Limb (tissue), 2 donors: ENCODE data around the gene ACTR2.
"Not testable (repeated sequence)": the region's sequence is repeated elsewhere in the genome, so short reads cannot be mapped to it uniquely, and the experiment has no call there.

Experiments
- DNase-seq, 2 donors: peaks; one replicate each; pipeline ENCODE4 v3.0.0-alpha.2; 2016; ENCODE audit errors: extremely low spot score in 2 of 2

Gene ACTR2

DNA sequence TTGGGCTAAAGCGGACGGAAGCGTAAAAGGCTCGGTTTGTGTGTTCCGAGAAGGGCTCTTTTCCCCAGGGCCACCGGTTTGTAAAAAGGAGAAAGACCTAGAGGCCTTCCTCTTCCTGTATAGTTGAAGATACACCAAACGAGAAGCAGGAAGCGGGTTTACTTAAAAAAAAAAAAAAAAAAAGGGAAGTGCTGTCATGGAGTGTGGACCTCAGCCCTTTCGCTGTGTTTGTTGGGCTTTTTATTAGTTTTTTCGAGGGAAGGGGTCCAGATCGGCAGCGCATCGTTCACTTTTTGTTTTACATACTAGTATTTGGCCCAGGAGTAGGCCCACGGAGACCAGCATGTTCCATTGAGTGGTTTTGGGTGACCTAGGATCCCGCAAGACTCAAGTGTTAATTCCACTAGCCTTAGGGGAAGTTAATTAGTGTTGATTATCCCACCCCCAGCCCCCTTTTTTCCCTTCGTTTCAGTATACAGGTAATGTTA lies 676 bp downstream of the ACTR2 start:
- DNase-seq = peak in 1 of 2 donors; percentile 18

DNA sequence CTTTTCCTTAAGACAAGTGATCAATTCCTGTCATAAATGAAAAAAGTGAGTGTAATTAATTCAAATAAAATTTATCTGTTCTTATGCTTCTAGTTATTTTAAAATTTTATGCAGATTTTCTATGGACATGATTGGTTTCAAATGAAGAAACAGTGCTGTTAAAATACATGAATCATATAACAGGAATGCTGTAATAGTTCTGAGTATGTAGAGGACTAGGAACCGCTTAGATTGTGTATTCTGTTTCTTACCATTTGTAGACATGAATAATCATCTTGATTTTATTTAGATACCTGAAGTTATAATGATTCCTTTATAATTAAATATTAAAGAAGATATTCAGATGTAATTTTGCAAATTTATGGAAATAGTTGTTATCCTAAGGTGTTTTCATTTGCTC lies 3.5 kb downstream of the ACTR2 start:
- no peak for DNase-seq

GRCh38 chr2:65231892-65232477 lies 4.4 kb downstream of the ACTR2 start:
- no peak for DNase-seq

GRCh38 chr2:65232636-65233035 lies 5.0 kb downstream of the ACTR2 start:
- DNase-seq = no peak

GRCh38 chr2:65240657-65241056 lies 13.0 kb downstream of the ACTR2 start:
- no peak for DNase-seq

- not testable (repeated sequence) for DNase-seq
These were observed 16.8 kb downstream of the ACTR2 start for GRCh38 chr2:65244452-65244851.

DNA sequence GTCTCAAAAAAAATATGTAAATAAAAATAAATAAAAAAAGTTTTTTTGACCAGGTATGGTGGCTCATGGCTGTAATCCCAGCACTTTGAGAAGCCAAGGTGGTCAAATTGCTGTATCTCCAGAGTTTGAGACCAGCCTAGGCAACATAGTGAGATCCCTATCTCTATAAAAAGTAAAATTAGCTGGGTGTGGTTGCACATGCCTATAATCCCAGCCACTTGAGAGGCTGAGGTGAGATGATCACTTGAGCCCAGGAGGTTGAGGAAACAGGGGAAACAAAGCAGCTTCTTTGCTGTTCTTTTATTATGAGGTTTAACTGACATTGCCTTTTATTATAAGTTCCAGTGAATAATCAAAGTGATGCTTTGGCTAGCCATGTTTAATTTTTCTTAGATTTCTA lies 25.0 kb downstream of the ACTR2 start:
- no peak for DNase-seq

DNA sequence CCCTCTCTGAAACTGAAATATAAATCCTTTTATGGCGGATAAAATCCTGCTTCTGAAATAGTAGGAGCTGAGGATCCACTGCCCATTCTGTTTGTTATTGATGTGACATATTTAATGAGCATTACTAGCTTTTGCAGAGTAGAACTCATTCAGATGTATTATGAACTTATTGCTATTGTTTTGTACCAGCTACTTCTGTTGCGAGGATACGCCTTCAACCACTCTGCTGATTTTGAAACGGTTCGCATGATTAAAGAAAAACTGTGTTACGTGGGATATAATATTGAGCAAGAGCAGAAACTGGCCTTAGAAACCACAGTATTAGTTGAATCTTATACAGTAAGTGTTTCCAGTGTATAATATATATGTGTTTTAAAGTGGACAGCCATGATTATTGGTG lies 27.7 kb downstream of the ACTR2 start:
- DNase-seq = no peak

DNA sequence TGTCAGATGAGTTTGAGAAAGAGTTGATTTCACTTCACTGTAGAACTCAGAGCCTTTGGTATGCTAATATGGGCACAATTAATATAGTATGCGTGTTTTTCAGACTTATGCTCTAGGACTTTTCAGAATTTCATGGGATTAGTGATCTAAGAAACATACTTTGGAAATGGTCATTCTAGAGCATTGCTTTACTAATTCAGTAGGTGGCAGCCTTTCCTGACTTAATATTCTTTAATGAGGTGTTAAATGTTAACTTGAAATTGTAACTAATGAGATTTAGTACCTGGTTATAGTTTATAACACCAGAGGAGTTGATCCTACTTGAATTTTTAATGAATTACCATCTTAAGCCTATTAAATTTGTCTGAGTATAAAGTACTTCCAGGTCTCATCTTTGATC lies 28.4 kb downstream of the ACTR2 start:
- no peak for DNase-seq

DNA sequence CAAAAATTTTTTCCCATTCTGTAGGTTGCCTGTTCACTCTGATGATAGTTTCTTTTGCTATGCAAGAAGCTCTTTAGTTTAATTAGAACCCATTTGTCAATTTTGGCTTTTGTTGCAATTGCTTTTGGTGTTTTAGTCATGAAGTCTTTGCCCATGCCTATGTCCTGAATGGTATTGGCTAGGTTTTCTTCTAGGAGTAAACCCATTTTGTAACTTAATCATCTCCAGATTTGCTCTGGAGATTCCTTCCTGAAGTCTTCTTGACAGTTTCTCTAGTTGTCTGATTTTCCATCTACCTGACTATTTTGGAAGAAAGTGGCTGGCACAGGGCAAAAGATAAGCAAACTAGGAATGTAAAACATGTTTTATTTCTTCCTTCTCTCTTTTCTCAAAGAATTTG lies 30.2 kb downstream of the ACTR2 start:
- not testable (repeated sequence) for DNase-seq

GRCh38 chr2:65261676-65262075 lies 34.0 kb downstream of the ACTR2 start:
- no peak for DNase-seq

GRCh38 chr2:65263262-65263661 lies 35.6 kb downstream of the ACTR2 start:
- no peak for DNase-seq

GRCh38 chr2:65263986-65264385 lies 36.4 kb downstream of the ACTR2 start:
- no peak for DNase-seq

DNA sequence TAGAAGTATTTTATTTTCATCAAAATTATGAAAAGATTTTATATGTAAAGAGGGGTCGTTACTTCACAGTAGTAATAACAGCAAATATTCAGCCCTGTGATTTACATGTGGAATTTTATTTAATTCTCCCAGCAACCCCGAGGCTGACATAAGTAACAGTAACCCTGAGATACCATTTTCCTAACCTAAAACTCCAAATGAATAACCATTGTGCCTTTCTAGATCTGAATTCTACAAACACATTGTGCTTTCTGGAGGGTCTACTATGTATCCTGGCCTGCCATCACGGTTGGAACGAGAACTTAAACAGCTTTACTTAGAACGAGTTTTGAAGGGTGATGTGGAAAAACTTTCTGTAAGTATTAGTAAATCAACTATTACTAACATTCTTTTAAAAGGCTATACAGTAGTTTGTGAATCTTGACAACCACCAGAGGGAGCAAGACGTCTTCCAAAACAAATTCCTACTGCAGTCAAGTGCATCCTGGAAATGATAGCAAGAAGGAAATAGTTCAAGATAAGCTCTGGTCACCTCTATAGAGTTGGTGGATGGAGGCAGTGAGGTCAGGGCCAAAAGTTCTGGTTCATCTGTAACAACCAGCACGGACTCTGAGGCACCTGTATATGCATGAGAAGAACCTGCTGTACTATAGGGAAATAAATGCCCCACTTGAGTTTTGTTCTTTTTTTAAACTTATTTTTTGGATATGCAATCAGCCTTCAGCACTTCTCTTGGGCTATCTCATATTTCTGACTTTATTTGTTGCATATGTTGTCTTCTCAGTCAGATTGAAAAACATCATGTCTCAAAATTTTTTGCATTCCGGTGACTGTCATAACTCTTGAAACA lies 37.4 kb downstream of the ACTR2 start:
- DNase-seq = peak in 1 of 2 donors; percentile 85

DNA sequence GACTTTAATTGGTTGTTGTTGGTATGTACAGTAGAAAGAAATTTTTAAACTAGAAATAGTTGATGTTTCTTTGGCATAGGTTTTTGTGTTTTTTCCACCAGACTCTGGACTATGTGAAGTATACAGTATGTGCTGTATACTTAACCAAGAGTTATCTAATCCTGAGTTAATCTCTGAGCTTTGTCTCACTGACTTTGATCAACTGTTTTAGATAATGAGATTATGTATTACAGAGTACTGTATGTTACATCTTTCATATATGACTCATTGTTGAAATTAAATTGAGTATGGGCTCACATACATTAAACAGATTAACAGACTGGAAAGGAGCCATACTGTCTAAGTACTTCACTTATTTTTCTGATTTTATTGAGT lies 38.0 kb downstream of the ACTR2 start:
- DNase-seq = no peak

DNA sequence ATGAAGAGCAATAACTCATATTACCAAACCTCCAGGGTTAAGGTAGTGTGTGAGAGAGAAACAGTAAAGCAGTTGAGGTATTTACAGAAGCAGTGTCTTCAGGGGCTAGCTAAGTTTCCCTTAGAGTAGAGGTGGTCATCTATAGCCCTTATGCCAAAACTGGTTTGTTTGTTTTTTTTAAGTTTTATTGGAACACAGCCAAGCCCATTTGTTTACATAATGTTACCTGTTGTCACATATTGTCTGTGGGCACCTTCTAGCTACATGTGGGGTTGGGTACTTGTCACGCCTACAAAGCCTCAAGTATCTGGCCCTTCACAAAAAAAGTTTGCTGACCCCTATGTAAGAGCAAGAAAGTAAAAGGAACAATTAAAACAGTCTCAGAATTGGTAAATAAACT lies 39.4 kb downstream of the ACTR2 start:
- no peak for DNase-seq

DNA sequence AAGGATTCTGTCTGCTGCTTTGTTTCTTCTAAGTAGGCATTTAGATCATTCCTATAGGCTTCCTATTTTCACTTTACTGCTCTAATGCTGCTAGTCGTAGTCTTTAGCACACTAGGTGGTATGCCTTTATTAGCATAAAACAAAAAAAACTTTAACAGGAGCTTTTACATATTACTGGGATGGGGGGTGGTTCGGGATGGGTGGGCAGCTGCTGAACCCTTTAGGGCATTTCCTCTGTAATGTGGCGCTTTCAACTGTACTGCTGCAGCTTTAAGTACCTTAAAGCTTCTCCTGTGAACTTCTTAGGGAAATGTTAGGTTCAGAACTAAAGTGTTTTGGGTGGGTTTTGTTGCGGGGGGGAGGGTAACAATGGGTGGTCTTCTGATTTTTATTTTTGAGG lies 41.3 kb downstream of the ACTR2 start:
- DNase-seq = no peak

DNA sequence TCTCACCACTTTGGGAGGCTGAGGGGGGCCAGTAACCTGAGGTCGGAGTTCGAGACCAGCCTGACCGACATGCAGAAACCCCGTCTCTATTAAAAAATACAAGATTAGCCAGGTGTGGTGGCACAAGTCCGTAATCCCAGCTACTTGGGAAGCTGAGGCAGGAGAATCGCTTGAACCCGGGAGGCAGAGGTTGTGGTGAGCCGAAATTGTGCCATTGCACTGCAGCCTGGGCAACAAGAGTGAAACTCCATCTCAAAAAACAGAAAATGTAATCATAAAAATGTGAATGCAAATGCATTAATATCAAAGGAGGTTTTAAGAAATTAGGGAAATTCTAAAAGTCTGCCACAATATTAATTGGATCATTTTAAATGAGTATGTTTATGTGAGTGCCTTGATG lies 45.7 kb downstream of the ACTR2 start:
- DNase-seq = no peak

- DNase-seq = peak in 1 of 2 donors; percentile 12
These were observed 47.7 kb downstream of the ACTR2 start for GRCh38 chr2:65275141-65275915.

- DNase-seq = peak in 1 of 2 donors; percentile 40
These were observed 49.0 kb downstream of the ACTR2 start for GRCh38 chr2:65276609-65277008.

- DNase-seq = no peak
These were observed 49.5 kb downstream of the ACTR2 start for GRCh38 chr2:65277118-65277517.

- no peak for DNase-seq
These were observed 50.3 kb downstream of the ACTR2 start for GRCh38 chr2:65277791-65278483.
